ENCODE data around the gene SFR1.

The SFR1 gene

GRCh38 chr10:104088239-104088638, 33.7 kb upstream of the SFR1 start:
- DNase-seq (ENCODE audit: low read depth) = no peak
- no peak overlapping the region for H3K4me3 ChIP-seq (ENCODE audit: low read depth, low read length)
- TF ChIP-seq CTCF (IDR thresholded peaks at IDR 0.05; ENCODE audit: low read depth, low read length) = no peak
- no peak for TF ChIP-seq POLR2A (IDR thresholded peaks at IDR 0.05; ENCODE audit: extremely low read depth, insufficient read length)
- no peak for TF ChIP-seq MAX (IDR thresholded peaks at IDR 0.05; ENCODE audit: low read depth, low read length)
- no peak for TF ChIP-seq MYC (IDR thresholded peaks at IDR 0.05; ENCODE audit: low read depth, low read length)

- no peak for TF ChIP-seq MYC (IDR thresholded peaks at IDR 0.05; ENCODE audit: low read depth, low read length)
- no peak for TF ChIP-seq MAX (IDR thresholded peaks at IDR 0.05; ENCODE audit: low read depth, low read length)
- TF ChIP-seq CTCF (IDR thresholded peaks at IDR 0.05; ENCODE audit: low read depth, low read length) = no peak
- no peak for TF ChIP-seq POLR2A (IDR thresholded peaks at IDR 0.05; ENCODE audit: extremely low read depth, insufficient read length)
- H3K4me3 ChIP-seq (ENCODE audit: low read depth, low read length) = no peak overlapping the region
- DNase-seq (ENCODE audit: low read depth) = no peak
Observed at GRCh38 chr10:104089621-104090020, 32.4 kb upstream of the SFR1 start.

GRCh38 chr10:104090611-104091010, 31.4 kb upstream of the SFR1 start:
- TF ChIP-seq MAX (IDR thresholded peaks at IDR 0.05; ENCODE audit: low read depth, low read length) (no peak), CTCF (IDR thresholded peaks at IDR 0.05; ENCODE audit: low read depth, low read length) (no peak), POLR2A (IDR thresholded peaks at IDR 0.05; ENCODE audit: extremely low read depth, insufficient read length) (no peak)
- no peak for DNase-seq (ENCODE audit: low read depth)
- no peak overlapping the region for H3K4me3 ChIP-seq (ENCODE audit: low read depth, low read length)

GRCh38 chr10:104092749-104093148, 29.2 kb upstream of the SFR1 start:
- no peak for DNase-seq (ENCODE audit: low read depth)
- no peak overlapping the region for H3K4me3 ChIP-seq (ENCODE audit: low read depth, low read length)
- TF ChIP-seq MAX (IDR thresholded peaks at IDR 0.05; ENCODE audit: low read depth, low read length) = no peak
- TF ChIP-seq POLR2A (IDR thresholded peaks at IDR 0.05; ENCODE audit: extremely low read depth, insufficient read length) = no peak
- no peak for TF ChIP-seq MYC (IDR thresholded peaks at IDR 0.05; ENCODE audit: low read depth, low read length)
- TF ChIP-seq CTCF (IDR thresholded peaks at IDR 0.05; ENCODE audit: low read depth, low read length) = no peak

GRCh38 chr10:104096692-104097091, 25.3 kb upstream of the SFR1 start:
- DNase-seq (ENCODE audit: low read depth) = no peak
- TF ChIP-seq MAX (IDR thresholded peaks at IDR 0.05; ENCODE audit: low read depth, low read length) (no peak), MYC (IDR thresholded peaks at IDR 0.05; ENCODE audit: low read depth, low read length) (no peak), POLR2A (IDR thresholded peaks at IDR 0.05; ENCODE audit: extremely low read depth, insufficient read length) (no peak), CTCF (IDR thresholded peaks at IDR 0.05; ENCODE audit: low read depth, low read length) (no peak)
- no peak overlapping the region for H3K4me3 ChIP-seq (ENCODE audit: low read depth, low read length)
